GM19043 (cell line): ENCODE measurements around the gene TEK.

Source experiments
- ATAC-seq: cut with Tn5 transposase; IDR thresholded peaks from one replicate; pipeline ENCODE4 v1.9.1; 2021; ENCODE audit warnings: low read depth; ENCODE audit not compliant: unreplicated experiment

Gene TEK

DNA sequence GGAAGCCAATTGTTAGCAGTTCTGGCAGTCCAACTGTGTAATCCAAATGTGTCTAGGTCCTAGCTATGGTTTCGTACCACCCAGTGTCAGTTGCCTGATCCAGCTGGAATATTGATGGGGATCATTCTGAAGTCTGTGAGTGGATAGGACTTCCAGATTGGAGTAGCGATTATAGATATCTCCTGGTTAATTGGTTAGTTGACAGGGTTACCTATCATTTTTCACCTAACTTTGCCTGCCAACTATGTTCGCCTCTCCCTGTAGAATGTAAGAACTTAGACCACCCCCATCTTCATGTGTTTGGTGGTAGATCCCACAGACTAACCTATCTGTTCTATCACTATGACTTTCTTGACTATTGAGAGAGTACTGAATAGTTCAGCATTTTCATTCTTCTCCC is 59.9 kb downstream of the TEK start:
- ATAC-seq, result no peak

DNA sequence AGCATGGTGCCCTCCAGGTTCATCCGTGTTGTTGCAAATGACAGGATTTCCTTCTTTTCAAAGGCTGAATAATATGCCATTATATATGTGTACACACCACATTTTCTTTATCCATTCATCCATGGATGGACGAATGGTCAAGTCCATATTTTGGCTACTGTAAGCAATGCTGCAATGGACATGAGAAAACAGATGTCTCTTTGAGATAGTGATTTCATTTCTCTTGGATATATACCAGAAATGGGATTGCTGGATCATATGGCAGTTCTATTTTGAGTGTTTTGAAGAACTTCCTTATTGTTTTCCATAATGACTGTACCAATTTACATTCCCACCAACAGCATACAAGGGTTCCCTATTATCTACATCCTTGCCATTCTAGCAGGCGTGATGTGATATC is 67.9 kb downstream of the TEK start:
- no peak for ATAC-seq

DNA sequence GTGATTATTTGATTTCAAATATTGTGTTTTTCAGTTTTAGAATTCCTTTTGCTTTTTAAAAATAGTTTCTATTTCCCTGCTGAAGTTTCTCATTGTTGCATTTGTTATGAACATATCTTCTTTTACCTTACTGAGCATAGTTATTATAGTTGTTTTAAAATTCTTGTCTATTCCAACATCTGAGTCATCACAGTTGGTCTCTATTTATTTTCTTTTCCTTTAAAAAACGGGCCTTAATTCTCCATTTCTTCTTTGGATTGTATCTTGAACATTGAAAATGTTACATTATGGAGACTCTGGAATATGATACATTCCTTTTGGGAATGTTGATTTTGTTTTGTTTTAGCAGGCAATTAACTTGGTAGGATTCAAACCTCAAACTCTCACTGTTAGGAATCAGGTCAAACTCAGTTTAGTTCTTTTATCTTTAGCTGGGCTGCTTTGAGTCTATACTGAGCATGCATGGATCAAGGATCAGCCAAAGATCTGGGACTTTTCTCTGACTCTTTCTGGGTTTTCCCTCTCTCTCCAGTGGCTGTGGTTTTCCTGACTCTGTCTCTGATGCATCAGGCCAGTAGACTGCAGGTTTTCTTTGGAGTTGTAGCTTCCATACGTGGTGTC is 70.3 kb downstream of the TEK start:
- no peak for ATAC-seq

DNA sequence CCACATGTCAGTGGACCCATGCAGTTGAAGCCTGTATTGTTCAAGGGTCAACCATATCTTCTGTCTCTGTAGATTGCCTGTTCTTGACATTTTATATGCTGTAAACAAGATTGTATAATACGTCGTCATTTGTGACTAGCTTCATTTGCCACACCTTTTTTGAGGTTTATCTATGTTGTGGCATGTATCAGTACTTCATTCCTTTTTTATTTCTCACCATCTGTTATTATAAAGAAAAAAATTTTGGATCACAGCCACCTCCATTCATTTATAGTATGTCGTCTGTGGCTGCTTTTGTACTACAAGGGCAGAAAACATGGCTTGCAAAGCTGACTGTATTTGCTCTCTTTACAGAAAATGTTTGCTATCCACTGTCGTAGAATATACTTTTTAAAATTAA is 72.4 kb downstream of the TEK start:
- no peak for ATAC-seq

DNA sequence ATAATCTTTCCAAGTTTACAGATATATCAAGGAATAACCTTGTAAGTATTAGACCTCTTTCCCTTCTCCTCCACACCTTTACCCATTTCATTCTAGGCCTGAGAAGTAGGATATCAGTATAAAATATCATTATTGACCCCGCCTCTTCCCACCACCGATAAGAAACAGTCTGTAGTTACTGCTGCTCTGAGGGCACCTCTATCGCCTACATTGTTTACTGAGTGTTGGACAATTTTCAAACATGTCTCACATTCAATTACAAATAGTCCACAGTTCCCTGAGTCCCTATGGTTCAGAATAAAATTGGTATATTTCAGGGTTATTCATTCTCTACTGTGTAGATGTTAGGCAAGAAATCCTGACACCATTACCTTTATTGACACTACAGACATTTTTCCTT is 73.4 kb downstream of the TEK start:
- ATAC-seq, result no peak

DNA sequence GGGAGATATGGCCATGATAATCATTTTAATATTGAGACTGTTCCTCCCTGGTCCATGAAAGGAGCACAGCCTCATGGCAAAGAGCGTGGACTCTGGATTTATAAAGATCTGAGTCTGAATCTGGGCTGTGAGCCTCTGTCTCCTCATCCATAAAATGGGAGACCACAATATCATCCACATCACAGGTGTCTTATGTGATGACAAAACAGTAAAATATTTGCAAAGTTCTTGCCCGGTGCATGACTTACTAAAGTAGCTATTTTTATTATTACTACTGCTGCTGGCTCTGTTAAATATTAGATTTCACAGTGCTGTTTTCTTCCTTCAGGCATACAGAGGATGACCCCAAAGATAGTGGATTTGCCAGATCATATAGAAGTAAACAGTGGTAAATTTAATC is 74.1 kb downstream of the TEK start:
- ATAC-seq, result no peak

DNA sequence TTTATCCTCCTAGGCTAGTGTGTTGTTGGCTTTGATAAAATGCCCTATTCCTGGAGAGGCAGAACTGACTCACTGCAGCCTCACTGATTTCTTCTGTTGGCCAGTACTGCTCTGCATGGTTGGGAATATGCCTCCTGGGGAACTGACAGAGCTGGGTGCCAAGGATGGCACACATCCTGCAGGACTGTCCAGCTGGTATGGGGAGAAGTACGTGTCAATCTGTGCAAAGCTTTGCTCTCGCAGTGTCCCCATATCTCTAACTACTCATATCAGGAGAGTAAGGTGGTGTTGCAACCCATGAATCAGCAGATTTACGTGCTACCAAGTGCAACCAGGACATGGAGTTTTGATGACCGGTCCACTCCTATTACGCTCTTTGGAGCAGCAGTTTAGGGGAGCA is 74.7 kb downstream of the TEK start:
- no peak for ATAC-seq

DNA sequence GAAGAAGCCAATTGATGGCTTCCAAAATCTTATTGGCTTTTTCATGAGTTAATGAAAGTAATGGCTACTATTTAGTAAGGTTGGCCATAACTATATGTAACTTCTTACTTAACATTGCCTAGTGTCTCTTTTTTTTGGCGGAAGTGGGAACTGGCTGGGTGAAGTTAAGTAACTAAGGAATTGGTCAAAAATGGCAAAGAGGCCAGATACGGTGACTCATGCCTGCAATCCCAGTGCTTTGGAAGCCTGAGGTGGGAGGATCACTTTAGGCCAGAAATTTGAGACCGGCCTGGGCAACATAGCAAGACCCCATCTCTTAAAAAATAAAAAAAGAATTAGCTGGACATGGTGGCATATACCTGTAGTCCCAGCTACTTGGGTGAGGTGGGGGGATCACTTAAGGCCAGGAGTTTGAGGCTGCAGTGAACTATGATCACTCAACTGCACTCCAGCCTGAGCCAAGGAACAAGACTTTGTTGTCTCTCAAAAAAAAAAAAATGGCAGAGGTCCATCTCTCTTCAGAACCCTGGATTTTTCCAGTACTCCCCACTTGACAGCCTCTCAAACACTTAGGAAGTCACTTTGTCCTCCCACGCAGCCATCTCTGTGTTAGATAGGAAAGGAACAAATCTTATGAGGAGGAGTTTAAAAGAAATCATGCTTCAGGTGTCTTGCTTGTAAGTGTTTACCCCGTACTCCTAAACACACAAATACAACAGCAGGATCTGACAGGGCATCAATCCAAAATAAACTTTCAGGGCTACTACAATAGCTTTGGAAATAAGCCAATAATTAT is 75.7 kb downstream of the TEK start:
- ATAC-seq, result no peak

DNA sequence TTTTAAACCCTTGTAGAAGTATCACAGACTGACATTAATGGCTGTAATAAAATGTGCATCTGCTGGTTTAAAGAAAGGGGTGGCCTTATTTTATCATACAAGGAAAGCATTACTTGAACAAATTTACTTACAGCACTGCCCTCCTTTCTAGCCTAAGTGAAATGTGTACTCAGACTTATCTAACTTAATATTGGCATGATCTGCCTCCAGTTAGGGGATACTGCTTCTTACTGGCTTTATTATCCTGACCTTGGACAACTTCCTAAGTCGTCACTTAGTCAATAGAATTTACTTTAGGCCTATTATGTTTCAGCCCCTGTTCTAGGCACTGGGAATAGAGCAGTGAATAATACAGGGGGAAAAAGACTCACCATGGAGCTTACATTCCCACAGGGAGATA is 79.4 kb downstream of the TEK start:
- ATAC-seq, result no peak

DNA sequence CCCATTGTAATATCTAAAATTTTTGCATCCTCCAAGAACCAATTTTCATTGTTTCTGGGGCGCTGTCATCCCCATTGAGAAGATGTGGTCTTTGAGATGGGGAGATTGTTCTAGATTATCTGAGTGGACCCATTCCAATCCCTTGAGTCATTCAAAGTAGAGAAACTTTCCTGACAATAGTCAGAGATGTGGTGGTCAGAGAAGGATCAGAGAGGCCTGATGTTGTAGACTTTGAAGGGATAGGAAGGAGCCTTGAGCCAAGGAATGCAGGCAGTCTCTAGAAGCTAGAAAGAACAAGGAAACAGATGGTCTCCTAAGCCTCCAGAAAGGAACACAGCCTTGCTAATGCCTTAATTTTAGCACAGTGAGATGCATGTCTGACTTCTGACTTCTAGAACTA is 80.4 kb downstream of the TEK start:
- no peak for ATAC-seq

DNA sequence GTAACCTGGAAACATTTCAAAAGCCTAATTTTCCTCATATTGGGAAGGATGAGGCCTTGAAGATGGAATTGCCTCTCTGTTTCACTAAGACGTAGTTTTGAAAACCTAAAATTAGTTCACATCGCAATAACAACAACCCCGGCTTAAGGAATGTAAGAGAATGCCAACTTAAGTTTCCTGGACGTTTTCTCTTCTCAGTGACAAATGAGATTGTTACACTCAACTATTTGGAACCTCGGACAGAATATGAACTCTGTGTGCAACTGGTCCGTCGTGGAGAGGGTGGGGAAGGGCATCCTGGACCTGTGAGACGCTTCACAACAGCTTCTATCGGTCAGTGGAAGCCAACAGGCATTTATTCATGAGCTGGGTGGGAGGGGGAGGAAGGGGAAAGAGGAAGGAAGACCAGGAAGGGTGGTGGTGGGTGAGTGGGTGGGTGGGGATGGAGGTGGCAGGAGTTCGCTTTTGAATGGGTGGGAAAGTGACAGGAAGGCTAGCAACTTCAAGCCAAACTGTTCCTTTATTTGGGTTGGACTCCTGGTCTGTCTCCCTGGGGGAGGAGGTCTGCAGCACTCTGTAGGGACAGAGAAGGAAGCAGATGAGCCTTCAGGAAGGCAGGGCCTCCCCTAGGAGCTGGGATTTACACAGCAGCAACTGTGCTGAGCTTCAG is 83.4 kb downstream of the TEK start:
- no peak for ATAC-seq

DNA sequence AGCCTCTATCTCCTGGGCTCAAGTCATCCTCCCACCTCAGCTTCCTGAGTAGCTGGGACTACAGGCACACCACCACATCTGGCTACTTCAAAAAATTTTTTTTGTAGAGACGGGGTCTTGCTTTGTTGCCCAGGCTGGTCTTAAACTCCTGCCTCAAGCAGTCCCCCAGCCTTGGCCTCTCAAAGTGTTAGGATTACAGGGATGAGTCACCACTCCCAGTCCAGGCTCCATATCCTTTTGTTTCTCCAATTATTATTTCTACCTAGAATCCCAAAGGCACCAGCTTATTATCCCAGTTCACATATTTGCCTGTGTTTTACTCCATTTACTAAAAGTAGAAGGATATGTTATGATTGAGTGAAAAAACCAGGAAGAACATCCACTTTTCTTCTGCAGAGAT is 84.9 kb downstream of the TEK start:
- no peak for ATAC-seq

DNA sequence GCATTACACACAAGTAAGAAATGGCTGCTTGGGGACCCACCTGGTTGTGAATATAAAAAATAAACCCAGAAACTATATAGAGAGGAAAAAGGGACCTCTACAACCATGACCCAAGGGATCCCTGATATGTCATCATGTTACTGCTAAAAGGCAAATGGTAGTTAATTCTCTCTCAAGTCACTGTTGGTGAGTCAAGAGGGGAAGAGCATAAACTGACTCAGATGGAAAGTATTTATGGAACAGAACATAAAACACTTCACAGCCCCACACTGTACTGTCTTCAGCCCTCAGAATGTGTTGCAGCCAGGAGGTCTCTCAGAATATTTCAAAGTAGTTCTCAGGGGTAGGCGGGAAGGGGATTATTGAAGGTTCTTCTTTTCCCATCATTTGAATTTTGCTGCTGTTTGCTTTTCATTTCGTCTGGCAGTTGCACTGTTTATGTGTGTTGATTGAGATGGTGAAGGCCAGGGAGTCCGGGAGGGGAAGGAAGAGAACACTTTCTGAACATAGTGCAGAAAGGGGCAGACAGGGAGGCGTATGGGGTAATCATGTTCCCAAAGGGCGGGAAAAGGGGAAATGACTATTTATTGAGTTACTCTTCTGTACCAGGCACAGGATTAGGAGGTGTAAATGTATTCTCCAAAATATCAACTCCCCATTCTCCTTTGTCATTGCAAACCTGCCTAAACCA is 85.5 kb downstream of the TEK start:
- no peak for ATAC-seq

DNA sequence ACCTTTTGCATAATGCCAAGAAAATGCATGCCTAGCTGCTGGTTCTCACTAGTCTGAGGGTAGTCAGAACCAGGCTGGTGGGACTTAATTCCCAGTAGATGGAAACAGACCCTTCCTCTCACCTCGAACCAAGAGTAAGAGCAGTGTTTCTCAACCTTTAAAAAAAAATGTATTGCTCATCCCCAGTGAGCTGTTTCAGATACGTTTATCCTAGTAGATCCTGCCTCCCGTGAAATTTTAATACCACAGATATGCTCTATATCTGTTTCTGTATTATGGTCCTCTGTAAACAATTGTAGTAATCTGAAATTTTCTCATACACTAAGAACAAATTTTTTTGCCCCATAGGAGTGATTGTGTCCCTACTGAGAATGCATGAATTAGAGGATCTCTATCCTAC is 86.2 kb downstream of the TEK start:
- ATAC-seq, result no peak

DNA sequence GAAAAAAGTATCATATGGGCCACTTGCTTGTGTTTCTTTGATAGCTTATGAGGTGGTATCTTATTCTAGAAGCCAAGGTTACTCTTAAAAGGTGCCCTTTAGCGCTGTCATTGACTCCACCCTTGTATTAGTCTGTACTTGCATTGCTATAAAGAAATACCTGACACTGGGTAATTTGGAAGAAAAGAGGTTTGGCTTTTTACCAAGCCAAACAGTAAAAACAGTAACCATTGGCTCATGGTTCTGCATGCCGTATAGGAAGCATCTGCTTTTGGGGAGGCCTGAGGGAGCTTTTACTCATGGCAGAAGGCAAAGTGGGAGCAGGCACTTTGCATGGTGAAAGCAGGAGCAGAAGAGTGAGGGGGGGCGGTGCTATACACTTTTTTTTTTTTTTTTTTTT is 87.4 kb downstream of the TEK start:
- ATAC-seq, result no peak

DNA sequence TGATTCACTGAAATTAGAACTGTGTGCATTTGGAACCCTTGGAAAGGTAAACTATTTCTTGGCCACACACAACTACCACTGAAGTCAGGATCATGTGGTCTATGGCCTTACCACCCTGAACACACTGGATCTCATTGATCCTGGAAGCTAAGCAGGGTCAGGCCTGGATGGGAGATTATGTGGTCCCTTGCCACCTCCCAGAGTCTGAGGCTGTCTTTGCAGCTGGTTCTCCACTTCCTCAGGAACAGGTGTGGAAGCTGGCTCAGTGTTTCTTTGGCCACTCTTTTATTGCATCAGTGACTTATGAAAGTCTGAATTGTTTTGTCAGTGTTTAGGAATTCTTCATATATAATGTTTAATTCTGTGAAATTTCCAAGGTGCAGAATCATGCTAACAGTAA is 89.2 kb downstream of the TEK start:
- ATAC-seq, result no peak

DNA sequence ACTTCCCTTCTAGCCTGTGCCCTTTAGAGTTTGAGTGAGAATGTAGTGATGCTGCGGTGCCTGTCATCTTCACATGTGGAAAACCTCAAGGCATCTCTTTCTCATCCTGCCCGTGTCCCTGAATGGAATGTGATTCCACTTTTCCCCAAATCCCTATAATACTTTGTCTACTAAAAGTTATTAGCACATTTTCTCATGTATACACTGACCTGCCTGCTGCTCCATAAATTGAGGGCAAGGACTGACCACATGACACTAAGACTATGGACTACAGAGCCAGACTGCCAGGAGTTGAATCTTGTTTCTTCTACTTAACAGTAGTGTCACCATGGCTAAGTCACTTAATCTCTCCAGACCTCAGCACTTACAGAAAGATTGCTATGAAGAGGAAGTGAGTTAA is 93.0 kb downstream of the TEK start:
- ATAC-seq, result no peak

DNA sequence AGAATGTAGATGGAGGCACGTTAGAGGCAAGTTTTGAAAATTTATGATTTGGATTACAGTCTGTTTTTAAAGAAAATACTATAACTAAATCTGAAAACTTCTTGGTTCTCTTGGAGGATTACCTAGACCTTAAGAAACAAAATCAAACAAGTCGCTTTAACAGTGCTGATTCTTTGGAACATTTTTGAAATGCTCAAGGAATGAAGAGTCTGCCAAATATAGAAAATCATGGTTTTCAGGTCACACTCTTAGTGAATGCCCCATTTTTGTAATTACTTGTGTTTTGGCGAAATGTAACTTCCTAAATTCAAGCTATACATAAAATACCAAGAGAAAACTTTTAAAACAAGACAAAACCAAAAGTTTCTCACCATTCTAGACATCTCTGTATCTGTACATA is 94.8 kb downstream of the TEK start:
- ATAC-seq, result no peak

DNA sequence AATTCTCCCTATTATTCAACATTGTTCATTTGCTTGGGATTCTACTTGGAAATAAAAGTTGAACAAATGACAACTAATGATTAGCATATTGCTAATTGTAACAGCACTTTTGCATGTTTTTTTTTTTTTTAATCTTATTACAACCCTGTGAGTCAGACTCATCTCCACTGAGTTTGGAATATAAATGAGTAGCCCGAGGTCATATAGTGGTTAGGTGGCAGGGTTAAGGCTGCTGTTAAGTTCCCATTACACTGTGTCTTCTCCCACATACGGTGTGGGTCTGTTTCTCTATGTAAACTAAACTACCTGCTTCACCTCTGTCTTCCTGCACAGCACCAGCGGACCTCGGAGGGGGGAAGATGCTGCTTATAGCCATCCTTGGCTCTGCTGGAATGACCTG is 95.6 kb downstream of the TEK start:
- no peak for ATAC-seq

DNA sequence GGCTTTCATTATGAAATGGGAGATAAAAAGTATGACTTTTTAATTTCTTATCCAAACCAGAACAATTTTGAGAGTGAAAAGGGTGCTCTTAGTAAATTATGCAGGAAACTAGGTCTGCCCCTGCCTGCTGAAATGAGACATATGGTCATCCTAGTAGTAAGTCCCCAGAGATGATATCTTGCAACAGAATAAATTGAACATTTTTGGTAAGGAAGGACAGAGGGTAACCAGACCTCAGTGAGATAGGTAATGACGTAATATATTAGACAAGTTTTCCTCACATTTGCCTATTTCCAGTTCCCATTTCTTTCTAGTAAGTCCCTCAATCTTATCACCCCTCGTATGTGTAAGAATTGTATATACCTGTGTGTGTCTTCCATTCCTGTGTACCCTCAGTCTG is 96.2 kb downstream of the TEK start:
- ATAC-seq, result no peak

DNA sequence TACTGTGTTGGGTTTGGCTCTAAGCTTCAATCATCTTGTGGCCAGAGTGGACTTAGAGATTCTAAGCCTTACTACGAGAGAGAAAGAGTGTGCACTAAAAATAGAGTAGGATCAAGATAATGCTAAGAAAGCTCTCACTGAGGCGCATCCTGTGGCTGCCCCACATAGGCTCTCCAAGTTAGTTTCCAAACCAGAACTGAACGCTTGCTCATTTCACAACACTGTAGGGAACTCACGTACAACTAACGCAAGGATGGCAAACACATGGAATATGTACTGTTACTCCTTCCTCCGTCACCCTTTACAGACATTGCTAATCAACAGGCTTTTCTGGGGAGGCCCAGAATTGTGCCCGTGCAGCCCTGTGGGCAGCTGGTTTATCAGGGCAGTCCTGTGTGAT is 97.0 kb downstream of the TEK start:
- no peak for ATAC-seq
